ENCODE data around the gene MISP. TPM values are rescaled to one million over a fixed set of nuclear protein-coding genes. Genes with fewer than 3 reads are reported as not detected.
A peak's percentile ranks its signal among the peaks of the same experiment; 100 is the strongest.

The MISP gene
- total RNA-seq, 2 donors from 2014 or later: 7.3 to 9.3 TPM

DNA sequence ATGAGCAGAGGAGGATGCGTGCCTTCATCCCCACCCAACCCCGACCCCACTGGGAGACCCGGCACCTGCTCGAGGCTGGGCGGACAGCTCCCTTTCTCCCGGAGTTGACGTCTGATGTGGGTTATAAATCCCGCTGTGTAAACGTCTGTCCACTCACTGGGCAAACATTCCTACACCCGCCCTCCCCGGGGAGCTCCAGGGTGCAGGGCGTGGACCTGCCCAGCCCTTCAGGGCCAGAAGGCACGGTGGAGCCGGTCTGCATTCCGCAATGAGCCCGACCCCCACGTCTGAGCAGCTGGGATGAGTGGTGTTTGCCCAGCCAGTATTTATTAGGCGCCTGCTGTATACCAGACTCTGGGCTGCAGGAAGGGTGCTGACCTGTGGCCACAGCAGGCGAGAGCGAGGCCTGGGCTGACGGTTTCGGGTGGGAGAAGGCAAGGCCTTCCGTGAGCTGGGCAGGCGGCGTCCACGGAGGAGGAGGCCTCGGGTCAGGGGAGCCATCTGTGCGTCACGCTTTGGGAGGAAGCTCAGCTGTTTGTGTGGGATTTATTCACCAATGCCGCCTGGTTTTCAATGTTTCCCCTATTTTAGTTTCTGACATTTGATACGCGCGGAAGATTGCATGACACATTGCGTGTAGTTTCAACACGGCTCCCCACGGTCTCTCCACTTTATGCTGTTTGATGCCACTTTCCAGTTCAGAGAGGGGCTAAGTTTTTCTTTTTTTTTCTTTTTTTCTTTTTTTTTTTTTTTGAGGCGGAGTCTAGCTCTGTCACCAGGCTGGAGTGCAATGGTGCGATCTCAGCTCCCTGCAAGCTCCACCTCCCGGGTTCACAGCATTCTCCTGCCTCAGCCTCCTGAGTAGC lies 2.0 kb downstream of the MISP start:
- peaks cover 3% of the 10 kb centered on the region for H3K4me1 ChIP-seq (replicated peaks)
- peak; percentile 69 for DNase-seq (ENCODE audit: low spot score)
- peak overlapping the region; percentile 63 to 67 for H3K27ac ChIP-seq
- TF ChIP-seq POLR2A (IDR thresholded peaks at IDR 0.05) (no peak), POLR2AphosphoS5 (IDR thresholded peaks at IDR 0.05) (peak; percentile 58)
- H3K4me3 ChIP-seq: no peak overlapping the region
- H3K9me3 ChIP-seq: no peaks in the 10 kb centered on the region
- no peaks in the 10 kb centered on the region for H3K36me3 ChIP-seq
- intact Hi-C loops (cut with DNase I): no loop called here
- 30% methylated on average over 39 of the region's 39 CpGs for WGBS
- H3K27me3 ChIP-seq (replicated peaks; ENCODE audit: insufficient read depth): no peaks in the 10 kb centered on the region

DNA sequence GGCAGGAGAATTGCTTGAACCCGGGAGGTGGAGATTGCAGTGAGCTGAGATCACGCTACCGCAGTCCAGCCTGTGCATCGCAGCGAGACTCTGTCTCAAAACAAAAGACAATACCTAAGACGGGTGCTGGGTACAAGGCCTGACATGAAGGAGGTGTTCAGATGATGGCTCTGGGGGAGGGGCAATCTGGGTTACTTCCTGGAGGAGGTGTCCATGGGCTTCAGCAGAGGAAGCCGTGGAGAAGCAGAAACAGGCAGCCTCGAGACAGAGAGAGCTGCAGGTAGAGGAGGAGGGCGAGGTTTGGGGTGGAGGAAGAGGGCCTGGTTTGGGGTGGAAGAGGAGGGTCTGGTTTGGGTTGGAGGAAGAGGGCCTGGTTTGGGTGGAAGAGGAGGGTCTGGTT lies 3.6 kb downstream of the MISP start:
- H3K27me3 ChIP-seq (replicated peaks; ENCODE audit: insufficient read depth): no peaks in the 10 kb centered on the region
- no peak for TF ChIP-seq POLR2A (IDR thresholded peaks at IDR 0.05)
- no peak for TF ChIP-seq POLR2AphosphoS5 (IDR thresholded peaks at IDR 0.05)
- TF ChIP-seq, protein P1, sequence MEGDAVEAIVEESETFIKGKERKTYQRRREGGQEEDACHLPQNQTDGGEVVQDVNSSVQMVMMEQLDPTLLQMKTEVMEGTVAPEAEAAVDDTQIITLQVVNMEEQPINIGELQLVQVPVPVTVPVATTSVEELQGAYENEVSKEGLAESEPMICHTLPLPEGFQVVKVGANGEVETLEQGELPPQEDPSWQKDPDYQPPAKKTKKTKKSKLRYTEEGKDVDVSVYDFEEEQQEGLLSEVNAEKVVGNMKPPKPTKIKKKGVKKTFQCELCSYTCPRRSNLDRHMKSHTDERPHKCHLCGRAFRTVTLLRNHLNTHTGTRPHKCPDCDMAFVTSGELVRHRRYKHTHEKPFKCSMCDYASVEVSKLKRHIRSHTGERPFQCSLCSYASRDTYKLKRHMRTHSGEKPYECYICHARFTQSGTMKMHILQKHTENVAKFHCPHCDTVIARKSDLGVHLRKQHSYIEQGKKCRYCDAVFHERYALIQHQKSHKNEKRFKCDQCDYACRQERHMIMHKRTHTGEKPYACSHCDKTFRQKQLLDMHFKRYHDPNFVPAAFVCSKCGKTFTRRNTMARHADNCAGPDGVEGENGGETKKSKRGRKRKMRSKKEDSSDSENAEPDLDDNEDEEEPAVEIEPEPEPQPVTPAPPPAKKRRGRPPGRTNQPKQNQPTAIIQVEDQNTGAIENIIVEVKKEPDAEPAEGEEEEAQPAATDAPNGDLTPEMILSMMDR (IDR thresholded peaks at IDR 0.05): no peak
- H3K36me3 ChIP-seq: no peaks in the 10 kb centered on the region
- H3K4me1 ChIP-seq (replicated peaks): peaks cover 3% of the 10 kb centered on the region
- no peak for DNase-seq (ENCODE audit: low spot score)
- intact Hi-C loops (cut with DNase I): no loop called here
- H3K27ac ChIP-seq: no peak overlapping the region
- H3K9me3 ChIP-seq: no peaks in the 10 kb centered on the region
- H3K4me3 ChIP-seq: no peak overlapping the region
- WGBS: 86% methylated on average over 9 of the region's 9 CpGs

GRCh38 chr19:755063-755462 lies 4.2 kb downstream of the MISP start:
- intact Hi-C loops (cut with DNase I): no loop called here
- TF ChIP-seq, protein P1 (IDR thresholded peaks at IDR 0.05): no peak
- no peak for TF ChIP-seq POLR2AphosphoS5 (IDR thresholded peaks at IDR 0.05)
- no peak for TF ChIP-seq POLR2A (IDR thresholded peaks at IDR 0.05)
- Histone ChIP-seq H3K4me3 (no peak overlapping the region), H3K27me3 (replicated peaks; ENCODE audit: insufficient read depth) (no peaks in the 10 kb centered on the region), H3K9me3 (no peaks in the 10 kb centered on the region), H3K27ac (no peak overlapping the region), H3K36me3 (no peaks in the 10 kb centered on the region), H3K4me1 (replicated peaks) (peaks cover 3% of the 10 kb centered on the region)
- no peak for DNase-seq (ENCODE audit: low spot score)
- WGBS: 92% methylated on average over 15 of the region's 15 CpGs

DNA sequence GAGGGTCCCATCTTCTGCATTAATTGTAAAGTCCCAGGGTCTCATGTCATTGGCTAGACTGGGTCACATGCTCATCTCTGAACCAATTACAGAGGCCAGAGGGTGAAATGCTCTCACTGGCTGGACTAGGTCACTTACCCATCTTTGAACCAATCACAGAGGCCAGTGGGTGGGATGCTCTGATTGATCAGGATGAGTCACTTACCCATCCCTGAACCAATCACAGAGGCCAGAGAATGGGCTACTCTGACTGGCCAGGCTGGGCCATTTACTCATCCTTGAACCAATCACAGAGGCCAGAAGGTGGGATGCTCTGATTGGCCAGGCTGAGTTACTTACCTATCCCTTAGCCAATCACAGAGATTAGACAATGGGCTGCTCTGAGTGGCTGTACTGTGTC lies 5.3 kb downstream of the MISP start:
- Histone ChIP-seq H3K27ac (no peak overlapping the region), H3K27me3 (replicated peaks; ENCODE audit: insufficient read depth) (no peaks in the 10 kb centered on the region), H3K4me1 (replicated peaks) (peaks cover 3% of the 10 kb centered on the region), H3K9me3 (no peaks in the 10 kb centered on the region), H3K4me3 (no peak overlapping the region), H3K36me3 (no peaks in the 10 kb centered on the region)
- no peak for DNase-seq (ENCODE audit: low spot score)
- TF ChIP-seq POLR2A (IDR thresholded peaks at IDR 0.05) (no peak), POLR2AphosphoS5 (IDR thresholded peaks at IDR 0.05) (no peak)
- TF ChIP-seq, protein P1 (IDR thresholded peaks at IDR 0.05): no peak
- intact Hi-C loops (cut with DNase I): no loop called here

- TF ChIP-seq POLR2A (IDR thresholded peaks at IDR 0.05) (no peak), POLR2AphosphoS5 (IDR thresholded peaks at IDR 0.05) (no peak)
- TF ChIP-seq, protein P1 (IDR thresholded peaks at IDR 0.05): no peak
- H3K4me1 ChIP-seq (replicated peaks): peaks cover 1% of the 10 kb centered on the region
- H3K27me3 ChIP-seq (replicated peaks; ENCODE audit: insufficient read depth): no peaks in the 10 kb centered on the region
- 92% methylated on average over 28 of the region's 36 CpGs for WGBS
- no peak overlapping the region for H3K27ac ChIP-seq
- H3K4me3 ChIP-seq: no peak overlapping the region
- DNase-seq (ENCODE audit: low spot score): no peak
- intact Hi-C loops (cut with DNase I): no loop called here
- no peaks in the 10 kb centered on the region for H3K36me3 ChIP-seq
- H3K9me3 ChIP-seq: no peaks in the 10 kb centered on the region
Observed at GRCh38 chr19:756821-757688, 6.1 kb downstream of the MISP start.
